CD4-positive, alpha-beta T cell (primary cell): Measurements from ENCODE around the gene ZNF211. TPM values are rescaled to one million over a fixed set of nuclear protein-coding genes. Genes with fewer than 3 reads are reported as not detected.
A peak's percentile ranks its signal among the peaks of the same experiment; 100 is the strongest.

Experiments
- ATAC-seq: fragments of 200-7000 bp; cut with Tn5 transposase; one replicate; pipeline ENCODE4 v1.10.0; 2022; ENCODE audit warnings: mild to moderate bottlenecking; ENCODE audit not compliant: poor library complexity
- CTCF ChIA-PET: fragments of 350-600 bp; sonication (Branson Sonifier 250); formaldehyde crosslinking; loops from one replicate; lab custom pipeline; 2021; ENCODE audit warnings: antibody characterized with exemption, inconsistent platforms; lab: Charles Lee
- POLR2A ChIA-PET: fragments of 350-600 bp; sonication (Branson Sonifier 250); formaldehyde crosslinking; loops from one replicate; lab custom pipeline; 2021; ENCODE audit warnings: antibody characterized with exemption, inconsistent platforms; lab: Charles Lee
- DNase-seq, 14 experiments: peaks; one replicate each; pipeline ENCODE4 v3.0.0-alpha.2; 2013 to 2020; ENCODE audit warnings: mixed read lengths in 2 of 14
- H3K27ac ChIP-seq, 2 donors: one replicate each; pipeline versions ENCODE4 v1.5.1 to v1.7.0; 2013; ENCODE audit warnings: low read length in 2 of 2, low read depth in 1 of 2, mild to moderate bottlenecking in 1 of 2
- H3K27me3 ChIP-seq, 2 experiments: 1 replicate in 1 of 2; 2 replicates in 1 of 2; pipeline versions ENCODE4 v1.6.1 to v1.7.0; 2013; ENCODE audit warnings: low read length in 2 of 2, control low read depth in 1 of 2, mild to moderate bottlenecking in 1 of 2, moderate library complexity in 1 of 2; ENCODE audit not compliant: insufficient read depth in 2 of 2, control insufficient read depth in 1 of 2
- H3K36me3 ChIP-seq: one replicate; pipeline ENCODE4 v1.6.1; 2013; ENCODE audit warnings: low read length, control low read depth; ENCODE audit not compliant: insufficient read depth
- H3K4me1 ChIP-seq: one replicate; pipeline ENCODE4 v1.6.1; 2013; ENCODE audit warnings: low read length, control low read depth; ENCODE audit not compliant: insufficient read depth
- H3K4me3 ChIP-seq: one replicate; pipeline ENCODE4 v1.5.1; 2013; ENCODE audit warnings: mild to moderate bottlenecking, low read length, moderate library complexity
- H3K9me3 ChIP-seq, 2 experiments: 1 replicate in 1 of 2; 2 replicates in 1 of 2; pipeline versions ENCODE4 v1.6.1 to v1.7.0; 2013; ENCODE audit warnings: low read length in 2 of 2, mild to moderate bottlenecking in 2 of 2, control low read depth in 1 of 2, moderate library complexity in 1 of 2; ENCODE audit not compliant: control insufficient read depth in 1 of 2, insufficient read depth in 1 of 2
- H3K27ac Mint-ChIP-seq: one replicate; pipeline ENCODE4 v1.8.0; 2020; ENCODE audit warnings: mixed read lengths
- H3K27me3 Mint-ChIP-seq: one replicate; pipeline ENCODE4 v1.8.0; 2021; ENCODE audit warnings: mixed read lengths
- H3K36me3 Mint-ChIP-seq: one replicate; pipeline ENCODE4 v1.8.0; 2021; ENCODE audit warnings: low read depth, mixed read lengths
- H3K4me1 Mint-ChIP-seq: one replicate; pipeline ENCODE4 v1.8.0; 2021; ENCODE audit warnings: low read depth, mixed read lengths
- H3K4me3 Mint-ChIP-seq: one replicate; pipeline ENCODE4 v1.8.0; 2020; ENCODE audit warnings: mild to moderate bottlenecking, mixed read lengths
- H3K9me3 Mint-ChIP-seq: one replicate; pipeline ENCODE4 v1.8.0; 2020; ENCODE audit warnings: mixed read lengths
- CTCF ChIP-seq: fragments of 200-600 bp; IDR thresholded peaks from one replicate; pipeline ENCODE4 v1.8.0; 2022; ENCODE audit warnings: antibody characterized with exemption, mild to moderate bottlenecking
- intact Hi-C, 2 experiments: fragments of 100-400 bp; cut with DNase I in 1 of 2; cut with micrococcal nuclease in 1 of 2; formaldehyde crosslinking; loops; one replicate each; pipeline versions ENCODE4 v1.15.1 to v1.9.0; 2023 to 2025; cut with DNase I, micrococcal nuclease
- total RNA-seq, 174 experiments: library from RNA in 2 of 174; stranded (reverse) in 2 of 174; gene quantifications; one replicate each; pipeline ENCODE4 v1.2.3 and lab custom pipeline; 2021 to 2026

ZNF211 gene
- total RNA-seq, 2 experiments from 2014 or later = 29.3 to 30.5 TPM

GRCh38 chr19:57656346-57656745, 23.4 kb downstream of the ZNF211 start:
- Mint-ChIP-seq H3K36me3 (peaks cover 47% of the 10 kb centered on the region), H3K9me3 (peaks cover 35% of the 10 kb centered on the region), H3K27ac (no peak overlapping the region), H3K4me1 (peaks cover 4% of the 10 kb centered on the region), H3K4me3 (no peak overlapping the region), H3K27me3 (peaks cover 73% of the 10 kb centered on the region)
- no peak for TF ChIP-seq CTCF
- H3K27me3 ChIP-seq = peaks cover 3 to 16% of the 10 kb centered on the region in 2 experiments
- H3K4me3 ChIP-seq = no peak overlapping the region
- DNase-seq = no peak
- peaks cover 16 to 17% of the 10 kb centered on the region in 2 experiments for H3K9me3 ChIP-seq
- ChIA-PET POLR2A (interaction anchor here (0.6 kb wide), 1 partner anchor 287 kb away, joined by 3 read pairs; no protein-coding TSS in a partner anchor), CTCF (no interaction called here)
- ATAC-seq = no peak
- intact Hi-C loops = no loop called here
- H3K36me3 ChIP-seq = no peaks in the 10 kb centered on the region
- H3K4me1 ChIP-seq = no peaks in the 10 kb centered on the region
- no peak overlapping the region for H3K27ac ChIP-seq

GRCh38 chr19:57664269-57665127, 31.5 kb downstream of the ZNF211 start:
- peaks cover 5% of the 10 kb centered on the region for H3K4me1 ChIP-seq
- H3K27ac ChIP-seq = no peak overlapping the region
- Mint-ChIP-seq H3K36me3 (no peaks in the 10 kb centered on the region), H3K9me3 (no peaks in the 10 kb centered on the region), H3K4me1 (peaks cover 6% of the 10 kb centered on the region), H3K27me3 (peaks cover 62% of the 10 kb centered on the region), H3K4me3 (peak overlapping the region; percentile 30), H3K27ac (no peak overlapping the region)
- H3K27me3 ChIP-seq = peaks cover 31 to 55% of the 10 kb centered on the region in 2 experiments
- POLR2A ChIA-PET = interaction anchor here (0.7 kb wide), 1 partner anchor 17 kb away, joined by 3 read pairs; the partner anchor contains the start of gene ZNF551
- H3K9me3 ChIP-seq = peaks cover 0 to 53% of the 10 kb centered on the region in 2 experiments
- no peaks in the 10 kb centered on the region for H3K36me3 ChIP-seq
- peak overlapping the region; percentile 12 for H3K4me3 ChIP-seq
- DNase-seq (peak in 3 of 14 experiments; percentile 5 to 34 (median 14)), ATAC-seq (peak; percentile 32)
- CTCF ChIA-PET = no interaction called here
- intact Hi-C loops = no loop called here
- TF ChIP-seq CTCF = no peak

GRCh38 chr19:57665261-57665806, 32.4 kb downstream of the ZNF211 start:
- Histone ChIP-seq H3K4me1 (peaks cover 5% of the 10 kb centered on the region), H3K9me3 (peaks cover 0 to 54% of the 10 kb centered on the region in 2 experiments), H3K4me3 (no peak overlapping the region), H3K36me3 (no peaks in the 10 kb centered on the region), H3K27ac (no peak overlapping the region), H3K27me3 (peaks cover 32 to 55% of the 10 kb centered on the region in 2 experiments)
- DNase-seq (no peak), ATAC-seq (no peak)
- intact Hi-C loops = no loop called here
- H3K4me1 Mint-ChIP-seq = peaks cover 6% of the 10 kb centered on the region
- POLR2A ChIA-PET = no interaction called here
- CTCF ChIA-PET = no interaction called here
- TF ChIP-seq CTCF = no peak
- peaks cover 56% of the 10 kb centered on the region for H3K27me3 Mint-ChIP-seq
- H3K36me3 Mint-ChIP-seq = no peaks in the 10 kb centered on the region
- no peaks in the 10 kb centered on the region for H3K9me3 Mint-ChIP-seq
- no peak overlapping the region for H3K27ac Mint-ChIP-seq
- peak overlapping the region; percentile 30 for H3K4me3 Mint-ChIP-seq
